Type B pancreatic cell (in vitro differentiated cells): ENCODE measurements around the gene ATG9B. TPM values are rescaled to one million over a fixed set of nuclear protein-coding genes. Genes with fewer than 3 reads are reported as not detected.
"Not testable (repeated sequence)": the region's sequence is repeated elsewhere in the genome, so short reads cannot be mapped to it uniquely, and the experiment has no call there.

Experiments used
- DNase-seq: peaks from one replicate; pipeline ENCODE4 v3.0.0; 2021; ENCODE audit warnings: mixed read lengths; ENCODE audit not compliant: unreplicated experiment; ENCODE audit errors: extremely low spot score
- H3K27ac Mint-ChIP-seq: 2 replicates; pipeline ENCODE4 v1.8.0; 2021; ENCODE audit warnings: mild to moderate bottlenecking, mixed read lengths
- H3K27me3 Mint-ChIP-seq: 2 replicates; pipeline ENCODE4 v1.8.0; 2021; ENCODE audit warnings: mixed read lengths
- H3K36me3 Mint-ChIP-seq: 2 replicates; pipeline ENCODE4 v1.8.0; 2021; ENCODE audit warnings: mixed read lengths
- H3K4me1 Mint-ChIP-seq: one replicate; pipeline ENCODE4 v1.8.0; 2021; ENCODE audit warnings: mixed read lengths; ENCODE audit not compliant: unreplicated experiment
- H3K4me3 Mint-ChIP-seq: 2 replicates; pipeline ENCODE4 v1.8.0; 2021; ENCODE audit warnings: mild to moderate bottlenecking, mixed read lengths
- H3K9me3 Mint-ChIP-seq: 2 replicates; pipeline ENCODE4 v1.8.0; 2021; ENCODE audit warnings: mixed read lengths
- total RNA-seq: library from RNA; stranded (reverse); gene quantifications from 2 replicates; pipeline ENCODE4 v1.2.1, GENCODE V29; 2021; ENCODE audit warnings: low replicate concordance
- TF ChIP-seq, protein P1 (sequence below): fragments of 200-600 bp; sonication (generic); conservative IDR thresholded peaks from 2 replicates; pipeline ENCODE4 v1.5.0; 2021; ENCODE audit warnings: antibody characterized with exemption, mild to moderate bottlenecking

ATG9B gene
- total RNA-seq, 1 donor from 2014 or later: 33.8 TPM

DNA sequence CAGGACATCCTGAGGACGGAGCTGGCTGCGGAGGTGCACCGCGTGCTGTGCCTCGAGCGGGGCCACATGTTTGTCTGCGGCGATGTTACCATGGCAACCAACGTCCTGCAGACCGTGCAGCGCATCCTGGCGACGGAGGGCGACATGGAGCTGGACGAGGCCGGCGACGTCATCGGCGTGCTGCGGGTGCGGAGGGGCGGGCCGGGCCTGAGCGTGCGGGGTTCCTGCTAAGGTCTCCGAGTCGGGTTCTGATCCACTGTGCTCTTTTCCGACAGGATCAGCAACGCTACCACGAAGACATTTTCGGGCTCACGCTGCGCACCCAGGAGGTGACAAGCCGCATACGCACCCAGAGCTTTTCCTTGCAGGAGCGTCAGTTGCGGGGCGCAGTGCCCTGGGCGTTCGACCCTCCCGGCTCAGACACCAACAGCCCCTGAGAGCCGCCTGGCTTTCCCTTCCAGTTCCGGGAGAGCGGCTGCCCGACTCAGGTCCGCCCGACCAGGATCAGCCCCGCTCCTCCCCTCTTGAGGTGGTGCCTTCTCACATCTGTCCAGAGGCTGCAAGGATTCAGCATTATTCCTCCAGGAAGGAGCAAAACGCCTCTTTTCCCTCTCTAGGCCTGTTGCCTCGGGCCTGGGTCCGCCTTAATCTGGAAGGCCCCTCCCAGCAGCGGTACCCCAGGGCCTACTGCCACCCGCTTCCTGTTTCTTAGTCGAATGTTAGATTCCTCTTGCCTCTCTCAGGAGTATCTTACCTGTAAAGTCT is 10.4 kb downstream of the ATG9B start:
- no peak for DNase-seq
- peaks cover 53% of the 10 kb centered on the region for H3K27me3 Mint-ChIP-seq

GRCh38 chr7:151013356-151013732 is 10.9 kb downstream of the ATG9B start:
- DNase-seq: no peak
- TF ChIP-seq, protein P1, sequence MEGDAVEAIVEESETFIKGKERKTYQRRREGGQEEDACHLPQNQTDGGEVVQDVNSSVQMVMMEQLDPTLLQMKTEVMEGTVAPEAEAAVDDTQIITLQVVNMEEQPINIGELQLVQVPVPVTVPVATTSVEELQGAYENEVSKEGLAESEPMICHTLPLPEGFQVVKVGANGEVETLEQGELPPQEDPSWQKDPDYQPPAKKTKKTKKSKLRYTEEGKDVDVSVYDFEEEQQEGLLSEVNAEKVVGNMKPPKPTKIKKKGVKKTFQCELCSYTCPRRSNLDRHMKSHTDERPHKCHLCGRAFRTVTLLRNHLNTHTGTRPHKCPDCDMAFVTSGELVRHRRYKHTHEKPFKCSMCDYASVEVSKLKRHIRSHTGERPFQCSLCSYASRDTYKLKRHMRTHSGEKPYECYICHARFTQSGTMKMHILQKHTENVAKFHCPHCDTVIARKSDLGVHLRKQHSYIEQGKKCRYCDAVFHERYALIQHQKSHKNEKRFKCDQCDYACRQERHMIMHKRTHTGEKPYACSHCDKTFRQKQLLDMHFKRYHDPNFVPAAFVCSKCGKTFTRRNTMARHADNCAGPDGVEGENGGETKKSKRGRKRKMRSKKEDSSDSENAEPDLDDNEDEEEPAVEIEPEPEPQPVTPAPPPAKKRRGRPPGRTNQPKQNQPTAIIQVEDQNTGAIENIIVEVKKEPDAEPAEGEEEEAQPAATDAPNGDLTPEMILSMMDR: no peak
- H3K27ac Mint-ChIP-seq: no peak overlapping the region
- no peak overlapping the region for H3K4me3 Mint-ChIP-seq
- no peaks in the 10 kb centered on the region for H3K36me3 Mint-ChIP-seq
- H3K4me1 Mint-ChIP-seq: peaks cover 37% of the 10 kb centered on the region
- peaks cover 50% of the 10 kb centered on the region for H3K27me3 Mint-ChIP-seq
- H3K9me3 Mint-ChIP-seq: no peaks in the 10 kb centered on the region

More for the DNA sequence above, 10.4 kb downstream of the ATG9B start:
- Mint-ChIP-seq H3K4me1 (peaks cover 37% of the 10 kb centered on the region), H3K27ac (no peak overlapping the region), H3K9me3 (no peaks in the 10 kb centered on the region), H3K36me3 (no peaks in the 10 kb centered on the region), H3K4me3 (peak overlapping the region; percentile 66)
- TF ChIP-seq, protein P1: no peak

DNA sequence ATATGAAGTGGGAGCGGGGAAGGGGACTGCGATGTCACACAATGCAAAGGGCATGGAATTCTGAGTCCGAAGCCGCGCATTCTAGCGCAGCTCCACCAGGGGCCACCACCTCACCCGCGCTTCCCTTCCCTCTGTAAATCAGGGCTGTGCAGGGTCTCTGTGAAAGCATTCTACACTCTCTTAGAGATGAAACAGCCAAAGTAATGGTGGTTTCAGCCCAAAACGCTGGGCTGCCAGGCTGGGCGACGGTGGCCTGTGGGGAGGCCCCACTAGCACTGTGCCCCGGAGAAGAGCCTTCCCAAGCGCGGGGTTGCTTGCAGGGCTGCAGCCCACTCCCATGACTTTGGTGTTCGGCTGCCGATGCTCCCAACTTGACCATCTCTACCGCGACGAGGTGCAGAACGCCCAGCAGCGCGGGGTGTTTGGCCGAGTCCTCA is 11.4 kb downstream of the ATG9B start:
- peak overlapping the region; percentile 32 for H3K27ac Mint-ChIP-seq
- no peaks in the 10 kb centered on the region for H3K9me3 Mint-ChIP-seq
- peaks cover 37% of the 10 kb centered on the region for H3K4me1 Mint-ChIP-seq
- peak overlapping the region; percentile 13 for H3K4me3 Mint-ChIP-seq
- no peak for DNase-seq
- no peaks in the 10 kb centered on the region for H3K36me3 Mint-ChIP-seq
- H3K27me3 Mint-ChIP-seq: peaks cover 49% of the 10 kb centered on the region
- TF ChIP-seq, protein P1: peak; percentile 77

DNA sequence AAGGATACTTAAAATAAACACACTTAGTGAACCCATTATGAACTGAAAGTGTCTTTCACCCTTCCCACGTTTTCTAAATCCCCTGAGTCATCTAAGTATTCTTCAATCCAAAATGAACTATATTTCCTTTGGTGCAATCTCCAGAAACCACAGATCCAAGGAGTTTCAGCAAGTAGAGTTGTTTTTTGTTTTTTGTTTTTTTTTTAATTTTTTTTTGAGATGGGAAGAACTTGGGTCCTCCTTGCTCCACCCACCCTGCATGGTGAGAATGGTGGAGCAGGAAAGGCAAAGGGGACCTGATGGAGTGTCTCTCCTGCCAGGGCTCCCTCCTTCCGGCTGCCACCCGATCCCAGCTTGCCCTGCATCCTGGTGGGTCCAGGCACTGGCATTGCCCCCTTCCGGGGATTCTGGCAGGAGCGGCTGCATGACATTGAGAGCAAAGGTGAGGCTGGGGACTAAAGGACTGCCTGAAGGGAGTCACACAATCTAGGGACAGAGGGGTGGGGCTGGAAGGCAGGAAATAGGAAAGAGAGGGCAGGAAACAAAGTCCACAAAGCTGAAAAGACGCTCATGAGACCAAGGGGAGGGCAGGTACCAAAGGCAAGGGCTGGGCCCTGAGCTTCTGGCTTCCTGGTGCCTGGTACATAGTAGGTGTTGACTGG is 12.1 kb downstream of the ATG9B start:
- no peak for DNase-seq
- peaks cover 43% of the 10 kb centered on the region for H3K27me3 Mint-ChIP-seq
- TF ChIP-seq, protein P1: no peak
- peak overlapping the region; percentile 32 for H3K27ac Mint-ChIP-seq
- H3K36me3 Mint-ChIP-seq: no peaks in the 10 kb centered on the region
- peak overlapping the region; percentile 39 for H3K4me3 Mint-ChIP-seq
- H3K9me3 Mint-ChIP-seq: no peaks in the 10 kb centered on the region
- peaks cover 36% of the 10 kb centered on the region for H3K4me1 Mint-ChIP-seq

GRCh38 chr7:151011616-151012015 is 12.7 kb downstream of the ATG9B start:
- Mint-ChIP-seq H3K27ac (peak overlapping the region; percentile 32), H3K4me3 (peak overlapping the region; percentile 39), H3K4me1 (peaks cover 36% of the 10 kb centered on the region), H3K27me3 (peaks cover 41% of the 10 kb centered on the region)
- not testable (repeated sequence) for H3K36me3 Mint-ChIP-seq, DNase-seq, H3K9me3 Mint-ChIP-seq

- H3K36me3 Mint-ChIP-seq: no peaks in the 10 kb centered on the region
- no peaks in the 10 kb centered on the region for H3K9me3 Mint-ChIP-seq
- H3K4me1 Mint-ChIP-seq: peaks cover 36% of the 10 kb centered on the region
- no peak overlapping the region for H3K4me3 Mint-ChIP-seq
- peaks cover 38% of the 10 kb centered on the region for H3K27me3 Mint-ChIP-seq
- no peak overlapping the region for H3K27ac Mint-ChIP-seq
- TF ChIP-seq, protein P1: no peak
- DNase-seq: no peak
These were observed 13.2 kb downstream of the ATG9B start for GRCh38 chr7:151011097-151011409.
